BJ (cell line): ENCODE data around the gene PIP5K1B. TPM values are rescaled to one million over a fixed set of nuclear protein-coding genes. Genes with fewer than 3 reads are reported as not detected.

Experiments used
- CTCF ChIA-PET: fragments of 350-600 bp; formaldehyde crosslinking; extraction: SDS; loops from one replicate; lab custom pipeline; 2021; ENCODE audit warnings: antibody characterized with exemption, inconsistent platforms; lab: Yijun Ruan, JAX
- POLR2A ChIA-PET: fragments of 300-600 bp; sonication (Branson Sonifier 250); formaldehyde crosslinking; extraction: SDS; loops from one replicate; lab custom pipeline; 2021; ENCODE audit warnings: antibody characterized with exemption; lab: Charles Lee
- DNase-seq: peaks from one replicate; pipeline ENCODE4 v3.0.0-alpha.2; 2011; ENCODE audit warnings: low read depth
- H3K27me3 ChIP-seq: 2 replicates; pipeline ENCODE4 v1.6.0; 2011; ENCODE audit warnings: low read length; ENCODE audit not compliant: control insufficient read depth, insufficient read depth
- H3K36me3 ChIP-seq: 2 replicates; pipeline ENCODE4 v1.5.1; 2011; ENCODE audit warnings: low read length; ENCODE audit not compliant: control insufficient read depth, insufficient read depth
- H3K4me3 ChIP-seq: 2 replicates; pipeline ENCODE4 v1.5.1; 2011; ENCODE audit warnings: low read depth, mild to moderate bottlenecking, control low read depth, low read length
- polyA plus RNA-seq: library from polyadenylated mRNA; depleted of rRNA; stranded (reverse); fragments of >200 nt; gene quantifications from 2 replicates; pipeline ENCODE4 v1.2.3, GENCODE V29; 2011
- TF ChIP-seq, protein P1 (sequence below): IDR thresholded peaks from 2 replicates; pipeline ENCODE4 v1.5.1; 2011; ENCODE audit warnings: low read depth, mild to moderate bottlenecking, control low read depth, inconsistent platforms, low read length, moderate library complexity; ENCODE audit not compliant: insufficient read depth

Gene PIP5K1B
- polyA plus RNA-seq, 1 experiment, result not detected

DNA sequence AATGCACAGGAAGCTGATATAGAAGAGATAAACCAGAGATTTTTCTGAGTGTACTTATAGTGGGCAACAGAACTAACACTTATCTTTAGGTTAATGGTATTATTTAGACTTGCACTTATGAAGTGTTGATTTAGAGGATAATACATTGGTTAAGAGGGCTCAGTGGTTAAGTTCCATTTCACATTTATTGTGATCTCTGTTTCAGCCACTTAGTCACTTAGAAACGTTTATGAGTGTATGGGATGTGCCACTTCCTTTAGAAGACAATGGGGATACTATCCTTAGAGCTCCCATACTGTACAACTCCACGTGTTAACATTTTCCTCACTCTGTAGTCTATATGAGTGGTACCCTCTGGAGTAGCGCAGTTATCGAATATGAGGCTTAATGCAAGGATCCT, 57.5 kb downstream of the PIP5K1B start:
- Histone ChIP-seq H3K4me3 (no peak overlapping the region), H3K27me3 (no peaks in the 10 kb centered on the region), H3K36me3 (no peaks in the 10 kb centered on the region)
- ChIA-PET POLR2A (no interaction called here), CTCF (no interaction called here)
- TF ChIP-seq, protein P1, sequence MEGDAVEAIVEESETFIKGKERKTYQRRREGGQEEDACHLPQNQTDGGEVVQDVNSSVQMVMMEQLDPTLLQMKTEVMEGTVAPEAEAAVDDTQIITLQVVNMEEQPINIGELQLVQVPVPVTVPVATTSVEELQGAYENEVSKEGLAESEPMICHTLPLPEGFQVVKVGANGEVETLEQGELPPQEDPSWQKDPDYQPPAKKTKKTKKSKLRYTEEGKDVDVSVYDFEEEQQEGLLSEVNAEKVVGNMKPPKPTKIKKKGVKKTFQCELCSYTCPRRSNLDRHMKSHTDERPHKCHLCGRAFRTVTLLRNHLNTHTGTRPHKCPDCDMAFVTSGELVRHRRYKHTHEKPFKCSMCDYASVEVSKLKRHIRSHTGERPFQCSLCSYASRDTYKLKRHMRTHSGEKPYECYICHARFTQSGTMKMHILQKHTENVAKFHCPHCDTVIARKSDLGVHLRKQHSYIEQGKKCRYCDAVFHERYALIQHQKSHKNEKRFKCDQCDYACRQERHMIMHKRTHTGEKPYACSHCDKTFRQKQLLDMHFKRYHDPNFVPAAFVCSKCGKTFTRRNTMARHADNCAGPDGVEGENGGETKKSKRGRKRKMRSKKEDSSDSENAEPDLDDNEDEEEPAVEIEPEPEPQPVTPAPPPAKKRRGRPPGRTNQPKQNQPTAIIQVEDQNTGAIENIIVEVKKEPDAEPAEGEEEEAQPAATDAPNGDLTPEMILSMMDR, result no peak
- DNase-seq, result no peak

DNA sequence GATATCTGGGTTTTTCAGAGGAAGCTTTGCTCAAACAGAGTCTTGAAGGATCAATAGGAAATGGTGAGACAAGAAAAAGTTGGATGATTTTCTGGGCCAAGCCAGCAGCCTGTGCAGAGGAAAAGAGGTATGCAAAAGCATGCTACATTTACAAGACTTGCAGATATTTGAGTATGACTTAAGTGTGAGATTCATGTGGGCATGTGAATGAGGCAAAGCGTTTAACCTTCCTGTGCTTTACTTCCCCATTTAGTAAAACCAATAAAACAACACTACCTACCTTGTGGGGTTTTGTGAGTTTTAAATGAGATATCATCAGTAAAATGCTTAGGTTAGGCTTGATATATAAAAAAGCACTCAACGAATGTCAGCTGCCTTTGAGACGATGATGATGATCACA, 58.1 kb downstream of the PIP5K1B start:
- TF ChIP-seq, protein P1, result no peak
- Histone ChIP-seq H3K27me3 (no peaks in the 10 kb centered on the region), H3K36me3 (no peaks in the 10 kb centered on the region), H3K4me3 (no peak overlapping the region)
- ChIA-PET POLR2A (no interaction called here), CTCF (no interaction called here)
- no peak for DNase-seq

DNA sequence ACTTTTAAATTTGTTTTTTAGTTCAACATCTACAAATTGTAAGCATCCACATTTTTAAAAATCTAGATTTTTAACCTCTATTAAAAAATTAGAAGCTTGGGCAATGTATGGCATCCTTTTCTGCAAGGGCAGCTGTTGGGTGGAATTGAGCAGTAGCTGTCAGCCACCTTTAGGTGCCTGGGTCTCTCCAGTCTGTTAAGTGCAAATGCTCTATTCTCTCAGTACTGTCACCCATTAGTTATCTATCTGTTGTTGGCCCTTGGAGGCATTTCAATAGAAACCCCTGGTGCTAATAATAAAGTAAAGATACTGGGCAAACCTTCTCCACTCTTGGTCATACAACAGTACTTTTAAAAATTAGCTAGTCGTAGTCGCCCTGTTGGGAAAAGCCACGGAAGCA, 63.6 kb downstream of the PIP5K1B start:
- POLR2A ChIA-PET, result no interaction called here
- CTCF ChIA-PET, result no interaction called here

DNA sequence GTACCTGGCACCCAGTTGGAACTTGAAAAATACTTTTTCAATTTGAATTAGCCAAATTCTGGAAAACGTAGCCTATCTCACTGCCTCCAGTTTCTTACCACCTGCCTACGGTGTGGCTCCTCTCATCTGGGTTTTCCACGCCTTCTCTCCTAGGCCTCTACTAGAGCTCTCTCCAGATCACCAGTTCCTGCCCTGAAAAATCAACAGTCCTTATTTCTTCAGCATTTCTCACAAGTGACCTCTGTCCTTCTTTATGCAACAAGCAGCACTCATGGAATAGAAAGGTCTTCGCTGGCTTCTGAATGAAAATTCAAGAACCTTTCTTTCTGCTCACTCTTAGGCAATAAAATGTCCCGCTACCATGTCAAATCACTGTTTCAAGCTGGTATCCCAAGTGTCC, 64.8 kb downstream of the PIP5K1B start:
- ChIA-PET POLR2A (no interaction called here), CTCF (no interaction called here)
- no peak for DNase-seq
- Histone ChIP-seq H3K27me3 (no peaks in the 10 kb centered on the region), H3K4me3 (no peak overlapping the region), H3K36me3 (no peaks in the 10 kb centered on the region)
- TF ChIP-seq, protein P1, result no peak

More for the DNA sequence above, 63.6 kb downstream of the PIP5K1B start:
- H3K27me3 ChIP-seq, result no peaks in the 10 kb centered on the region
- TF ChIP-seq, protein P1, result no peak
- H3K4me3 ChIP-seq, result no peak overlapping the region
- no peaks in the 10 kb centered on the region for H3K36me3 ChIP-seq
- no peak for DNase-seq

DNA sequence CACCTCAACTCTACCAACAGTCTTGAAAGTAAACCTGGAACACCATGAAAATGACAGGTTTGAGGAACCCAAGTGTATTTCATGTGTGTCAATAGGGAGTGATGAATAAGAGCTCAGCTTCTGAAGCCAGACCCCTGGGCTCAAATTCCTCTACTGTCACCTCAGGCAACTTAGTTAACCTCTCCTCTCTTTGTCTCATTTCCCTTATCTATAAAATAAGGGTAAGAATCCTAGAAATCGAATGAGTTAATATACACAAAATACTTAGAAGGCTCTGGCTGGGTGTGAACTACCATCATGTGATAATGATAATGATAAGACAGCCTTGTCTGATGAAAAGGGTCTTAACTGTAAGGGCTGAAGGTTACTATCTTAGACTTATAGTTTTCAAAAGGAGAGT, 66.3 kb downstream of the PIP5K1B start:
- Histone ChIP-seq H3K36me3 (no peaks in the 10 kb centered on the region), H3K27me3 (no peaks in the 10 kb centered on the region), H3K4me3 (no peak overlapping the region)
- TF ChIP-seq, protein P1, result no peak
- CTCF ChIA-PET, result no interaction called here
- POLR2A ChIA-PET, result no interaction called here
- DNase-seq, result no peak
